Heart right ventricle (tissue), 16 donors: Measurements from ENCODE around the gene EXD3. TPM values are rescaled to one million over a fixed set of nuclear protein-coding genes. Genes with fewer than 3 reads are reported as not detected.

Experiments used
- ATAC-seq, 8 donors: fragments of 200-7000 bp; cut with Tn5 transposase; one replicate each; pipeline ENCODE4 v1.9.1; 2020; ENCODE audit warnings: mild to moderate bottlenecking in 8 of 8, moderate library complexity in 8 of 8, moderate number of reproducible peaks in 1 of 8
- DNase-seq, 2 donors: peaks; one replicate each; pipeline ENCODE4 v3.0.0-alpha.2; 2020
- H3K27ac ChIP-seq, 10 donors: fragments of 200-600 bp; sonication (generic) in 2 of 10; one replicate each; pipeline versions ENCODE4 v1.5.0 to v1.8.0; 2020 to 2022; ENCODE audit warnings: mild to moderate bottlenecking in 3 of 10
- H3K27me3 ChIP-seq, 7 donors: fragments of 200-600 bp; one replicate each; pipeline ENCODE4 v1.8.0; 2021 to 2022; ENCODE audit warnings: mild to moderate bottlenecking in 2 of 7
- H3K36me3 ChIP-seq, 9 donors: fragments of 200-600 bp; sonication (generic) in 1 of 9; one replicate each; pipeline versions ENCODE4 v1.5.0 to v1.8.0; 2020 to 2022; ENCODE audit warnings: mild to moderate bottlenecking in 2 of 9
- H3K4me1 ChIP-seq, 9 donors: fragments of 200-600 bp; sonication (generic) in 1 of 9; one replicate each; pipeline versions ENCODE4 v1.5.0 to v1.8.0; 2020 to 2022; ENCODE audit warnings: mild to moderate bottlenecking in 4 of 9
- H3K4me3 ChIP-seq, 10 donors: fragments of 200-600 bp; sonication (generic) in 2 of 10; one replicate each; pipeline versions ENCODE4 v1.5.0 to v1.8.0; 2020 to 2022; ENCODE audit warnings: mild to moderate bottlenecking in 7 of 10, moderate library complexity in 2 of 10
- H3K9me3 ChIP-seq, 11 donors: fragments of 200-600 bp in 10 of 11; sonication (generic) in 2 of 11; one replicate each; pipeline versions ENCODE4 v1.5.0 to v1.8.0; 2013 to 2022; ENCODE audit warnings: mild to moderate bottlenecking in 2 of 11, control low read depth in 1 of 11, moderate library complexity in 1 of 11
- CTCF ChIP-seq, 9 donors: fragments of 200-600 bp; sonication (generic) in 2 of 9; IDR thresholded peaks; one replicate each; pipeline versions ENCODE4 v1.5.0 to v1.8.0; 2021 to 2022; ENCODE audit warnings: antibody characterized with exemption in 9 of 9, mild to moderate bottlenecking in 5 of 9, moderate library complexity in 1 of 9
- WGBS, 2 donors: extraction: QIAGEN DNeasy Blood & Tissue Kit; methylation state at CpG; one replicate each; pipeline ENCODE4 v1.1.7; 2013; ENCODE audit warnings: inconsistent platforms in 1 of 2; 5-methylcytosine and 5-hydroxymethylcytosine counted together
- intact Hi-C, 10 donors: fragments of 100-400 bp; cut with DNase I; formaldehyde crosslinking; loops; one replicate each; pipeline versions ENCODE4 v1.11.1 to v1.14.2; 2022
- polyA plus RNA-seq, 2 donors: library from polyadenylated mRNA; stranded (reverse); fragments of 200-250 nt; gene quantifications; one replicate each; pipeline ENCODE4 v1.2.3, GENCODE V29; 2013
- total RNA-seq, 10 donors: library from RNA; stranded (reverse); fragmentation: NEBNext Ultra II Directional in 3 of 10; extraction: Animal tissue kit (Norgen Biotek cat#: 25700) in 3 of 10; gene quantifications; one replicate each; pipeline versions ENCODE4 v1.2.1 to v1.2.4, GENCODE V29; 2021 to 2023
- donor health status: Arrhythmogenic right ventricular cardiomyopathy.
- donor health status: ischemic (EF 13 %, LVEDD 7.1; RV severe dilation, severe dysfunction).
- donor health status: healthy with polysubstance abuse.
- donor health status: DM: no; HTN: yes; CAD: no.
- donor health status: DM: no; HTN: no; CAD: no.
- donor health status: ischemic (EF 25% LVEDD 6.9; RV normal size, moderate dysfunction).
- donor health status: ischemic (EF 25% LVEDD 5.7; RV mildly dilated, moderate dysfunction).
- donor health status: healthy.
- donor health status: DM: yes; HTN: yes; CAD: no.
- donor health status: Ischemic cardiomyopathy.
- donor health status: ischemic (EF 35%, LVEDD 5.7; RV mildly dilated, moderate dysfunction).
- donor health status: nonischemic (EF 11% LVEDD 7.7; RV severe dilation, severe dysfunction).
- donor health status: DM: yes; HTN: yes; CAD: no.
- donor health status: PGD.
- donor health status: ischemic (EF 29% LVEDD 5.4; RV normal size, mild dysfunction).
- donor health status: nonischemic (EF 23%, LVEDD 6.1; RV moderate dilation, normal function).

The EXD3 gene
- total and polyA plus RNA-seq, 12 donors = 5.8 to 33.0 (median 9.2) TPM

- H3K4me3 ChIP-seq = no peak overlapping the region
- ATAC-seq = no peak
- H3K9me3 ChIP-seq = peaks cover 0 to 4% (median 0%) of the 10 kb centered on the region in 11 donors
- no peak for DNase-seq
- TF ChIP-seq CTCF (IDR thresholded peaks at IDR 0.05) = no peak
- peaks cover 0 to 15% (median 0%) of the 10 kb centered on the region in 9 donors for H3K36me3 ChIP-seq
- intact Hi-C loops = loop anchor here in 1 of 10 donors (10.0 kb wide), 1 partner anchor 49 kb away; no protein-coding TSS in a partner anchor
- WGBS, 2 donors = 92 to 96% methylated on average over 26 to 28 of the region's 28 CpGs
- no peaks in the 10 kb centered on the region for H3K27me3 ChIP-seq
- H3K27ac ChIP-seq = no peak overlapping the region
- peaks cover 0 to 29% (median 8%) of the 10 kb centered on the region in 9 donors for H3K4me1 ChIP-seq
Observed at GRCh38 chr9:137393176-137394150, 29.5 kb downstream of the EXD3 start.

- no peaks in the 10 kb centered on the region for H3K9me3 ChIP-seq
- no peak for TF ChIP-seq CTCF (IDR thresholded peaks at IDR 0.05)
- H3K27me3 ChIP-seq = no peaks in the 10 kb centered on the region
- peak overlapping the region in 2 of 10 donors; percentile 29 to 91 for H3K27ac ChIP-seq
- ATAC-seq (no peak), DNase-seq (no peak)
- intact Hi-C loops = loop anchor here in 1 of 10 donors (10.0 kb wide), 1 partner anchor 48 kb away; no protein-coding TSS in a partner anchor
- 96% methylated on average over 23 of the region's 23 CpGs for WGBS, 2 donors
- peaks cover 0 to 39% (median 18%) of the 10 kb centered on the region in 9 donors for H3K4me1 ChIP-seq
- no peak overlapping the region for H3K4me3 ChIP-seq
- H3K36me3 ChIP-seq = peaks cover 0 to 15% (median 0%) of the 10 kb centered on the region in 9 donors
Observed at GRCh38 chr9:137392232-137393007, 30.5 kb downstream of the EXD3 start.

- Histone ChIP-seq H3K9me3 (no peaks in the 10 kb centered on the region), H3K4me3 (peak overlapping the region in 4 of 10 donors; percentile 7 to 23 (median 10)), H3K36me3 (peaks cover 0 to 15% (median 0%) of the 10 kb centered on the region in 9 donors), H3K4me1 (peaks cover 0 to 45% (median 23%) of the 10 kb centered on the region in 9 donors), H3K27ac (peak overlapping the region; percentile 58 to 92 (median 80)), H3K27me3 (no peaks in the 10 kb centered on the region)
- ATAC-seq = peak; percentile 19 to 77 (median 60)
- DNase-seq = peak; percentile 41 to 56
- intact Hi-C loops = loop anchor here in 1 of 10 donors (10.0 kb wide), 1 partner anchor 47 kb away; no protein-coding TSS in a partner anchor
- TF ChIP-seq CTCF (IDR thresholded peaks at IDR 0.05) = no peak
- 68 to 69% methylated on average over 22 of the region's 22 CpGs for WGBS, 2 donors
Observed at GRCh38 chr9:137391411-137391754, 31.6 kb downstream of the EXD3 start.
